ENCODE results near the gene TLE4.

DNA sequence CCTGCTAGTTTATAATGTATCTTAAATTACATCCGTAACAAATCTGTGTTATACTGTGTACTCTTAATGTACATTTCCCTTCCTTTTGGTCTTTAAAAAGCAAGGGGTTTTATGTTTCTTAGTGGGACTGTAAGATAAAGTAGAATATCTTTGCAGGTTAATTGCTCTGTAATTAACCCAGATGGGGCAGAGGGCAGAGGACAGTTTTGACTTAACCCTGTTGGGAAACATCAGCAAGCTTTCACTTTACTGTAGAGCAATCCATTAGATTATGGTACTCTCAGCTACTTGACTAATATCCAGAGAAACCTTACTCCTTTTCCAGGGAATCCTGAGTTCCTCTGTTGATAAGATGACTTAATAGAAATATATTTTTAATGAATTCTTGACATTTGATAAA, 74.3 kb downstream of the TLE4 start:
- TF ChIP-seq, protein P1, sequence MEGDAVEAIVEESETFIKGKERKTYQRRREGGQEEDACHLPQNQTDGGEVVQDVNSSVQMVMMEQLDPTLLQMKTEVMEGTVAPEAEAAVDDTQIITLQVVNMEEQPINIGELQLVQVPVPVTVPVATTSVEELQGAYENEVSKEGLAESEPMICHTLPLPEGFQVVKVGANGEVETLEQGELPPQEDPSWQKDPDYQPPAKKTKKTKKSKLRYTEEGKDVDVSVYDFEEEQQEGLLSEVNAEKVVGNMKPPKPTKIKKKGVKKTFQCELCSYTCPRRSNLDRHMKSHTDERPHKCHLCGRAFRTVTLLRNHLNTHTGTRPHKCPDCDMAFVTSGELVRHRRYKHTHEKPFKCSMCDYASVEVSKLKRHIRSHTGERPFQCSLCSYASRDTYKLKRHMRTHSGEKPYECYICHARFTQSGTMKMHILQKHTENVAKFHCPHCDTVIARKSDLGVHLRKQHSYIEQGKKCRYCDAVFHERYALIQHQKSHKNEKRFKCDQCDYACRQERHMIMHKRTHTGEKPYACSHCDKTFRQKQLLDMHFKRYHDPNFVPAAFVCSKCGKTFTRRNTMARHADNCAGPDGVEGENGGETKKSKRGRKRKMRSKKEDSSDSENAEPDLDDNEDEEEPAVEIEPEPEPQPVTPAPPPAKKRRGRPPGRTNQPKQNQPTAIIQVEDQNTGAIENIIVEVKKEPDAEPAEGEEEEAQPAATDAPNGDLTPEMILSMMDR (IDR thresholded peaks at IDR 0.05) = no peak
- no peak for TF ChIP-seq EZH2 (IDR thresholded peaks at IDR 0.05; ENCODE audit: borderline replicate concordance, insufficient read depth, low read depth, low read length, poor library complexity, severe bottlenecking)

All from B cell (primary cell).